Parathyroid adenoma (tissue), 2 donors: ENCODE results near the gene GJA3.
A peak's percentile ranks its signal among the peaks of the same experiment; 100 is the strongest.

Experiments used
- H2AFZ ChIP-seq: fragments of 300-600 bp; sonication (generic); one replicate; pipeline ENCODE4 v1.7.0; 2017; ENCODE audit warnings: antibody characterized with exemption, mild to moderate bottlenecking
- H3K27ac ChIP-seq: fragments of 300-600 bp; sonication (generic); one replicate; pipeline ENCODE4 v1.7.0; 2017
- H3K27me3 ChIP-seq: fragments of 300-600 bp; sonication (generic); one replicate; pipeline ENCODE4 v1.7.0; 2017; ENCODE audit warnings: low read length; ENCODE audit not compliant: control insufficient read depth, insufficient read depth
- H3K36me3 ChIP-seq: fragments of 300-600 bp; sonication (generic); one replicate; pipeline ENCODE4 v1.7.0; 2017; ENCODE audit warnings: low read length; ENCODE audit not compliant: control insufficient read depth, insufficient read depth
- H3K4me1 ChIP-seq: fragments of 300-600 bp; sonication (generic); one replicate; pipeline ENCODE4 v1.7.0; 2017; ENCODE audit warnings: control low read depth
- H3K4me2 ChIP-seq: fragments of 300-600 bp; sonication (generic); one replicate; pipeline ENCODE4 v1.7.0; 2017; ENCODE audit warnings: low read length
- H3K4me3 ChIP-seq: fragments of 300-600 bp; sonication (generic); one replicate; pipeline ENCODE4 v1.7.0; 2017; ENCODE audit warnings: low read depth, low read length
- H3K79me2 ChIP-seq: fragments of 300-600 bp; sonication (generic); one replicate; pipeline ENCODE4 v1.7.0; 2017; ENCODE audit warnings: control low read depth
- H3K9ac ChIP-seq: fragments of 300-600 bp; sonication (generic); one replicate; pipeline ENCODE4 v1.7.0; 2017; ENCODE audit warnings: mild to moderate bottlenecking
- H3K9me3 ChIP-seq: fragments of 300-600 bp; sonication (generic); one replicate; pipeline ENCODE4 v1.7.0; 2017; ENCODE audit warnings: low read length; ENCODE audit not compliant: control insufficient read depth
- TF ChIP-seq, protein P1 (sequence below): fragments of 300-600 bp; sonication (generic); IDR thresholded peaks from one replicate; pipeline ENCODE4 v1.7.0; 2017; ENCODE audit warnings: antibody characterized with exemption, mild to moderate bottlenecking
- donor health status: primary hyperparathyroidism.

Gene GJA3

DNA sequence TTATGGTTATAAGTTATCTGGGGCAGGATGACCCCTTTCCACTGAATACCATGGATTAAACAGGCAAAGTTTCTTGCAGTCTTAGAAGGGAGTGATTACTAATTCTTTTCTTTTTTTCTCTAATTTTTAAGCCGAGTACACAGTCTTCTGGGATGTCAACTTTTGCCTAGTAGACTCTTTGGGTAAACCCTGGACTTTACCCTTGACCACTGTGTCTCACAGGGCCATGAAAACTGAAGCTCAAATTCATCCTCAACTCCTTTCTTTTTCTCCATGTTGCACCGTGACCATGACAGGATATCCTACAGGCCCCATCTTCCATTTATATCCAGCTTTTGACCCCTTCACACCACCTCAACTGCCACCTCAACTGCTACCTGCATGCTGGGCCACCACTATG is 51.8 kb downstream of the GJA3 start:
- peaks cover 5% of the 10 kb centered on the region for H3K4me1 ChIP-seq
- H3K4me3 ChIP-seq, result no peak overlapping the region
- no peaks in the 10 kb centered on the region for H3K27me3 ChIP-seq
- H3K36me3 ChIP-seq, result no peaks in the 10 kb centered on the region
- H3K79me2 ChIP-seq, result no peaks in the 10 kb centered on the region
- no peaks in the 10 kb centered on the region for H3K9me3 ChIP-seq
- H3K9ac ChIP-seq, result no peak overlapping the region
- H3K27ac ChIP-seq, result no peak overlapping the region
- H2AFZ ChIP-seq, result no peak overlapping the region
- H3K4me2 ChIP-seq, result no peak overlapping the region
- TF ChIP-seq, protein P1, sequence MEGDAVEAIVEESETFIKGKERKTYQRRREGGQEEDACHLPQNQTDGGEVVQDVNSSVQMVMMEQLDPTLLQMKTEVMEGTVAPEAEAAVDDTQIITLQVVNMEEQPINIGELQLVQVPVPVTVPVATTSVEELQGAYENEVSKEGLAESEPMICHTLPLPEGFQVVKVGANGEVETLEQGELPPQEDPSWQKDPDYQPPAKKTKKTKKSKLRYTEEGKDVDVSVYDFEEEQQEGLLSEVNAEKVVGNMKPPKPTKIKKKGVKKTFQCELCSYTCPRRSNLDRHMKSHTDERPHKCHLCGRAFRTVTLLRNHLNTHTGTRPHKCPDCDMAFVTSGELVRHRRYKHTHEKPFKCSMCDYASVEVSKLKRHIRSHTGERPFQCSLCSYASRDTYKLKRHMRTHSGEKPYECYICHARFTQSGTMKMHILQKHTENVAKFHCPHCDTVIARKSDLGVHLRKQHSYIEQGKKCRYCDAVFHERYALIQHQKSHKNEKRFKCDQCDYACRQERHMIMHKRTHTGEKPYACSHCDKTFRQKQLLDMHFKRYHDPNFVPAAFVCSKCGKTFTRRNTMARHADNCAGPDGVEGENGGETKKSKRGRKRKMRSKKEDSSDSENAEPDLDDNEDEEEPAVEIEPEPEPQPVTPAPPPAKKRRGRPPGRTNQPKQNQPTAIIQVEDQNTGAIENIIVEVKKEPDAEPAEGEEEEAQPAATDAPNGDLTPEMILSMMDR, result no peak

DNA sequence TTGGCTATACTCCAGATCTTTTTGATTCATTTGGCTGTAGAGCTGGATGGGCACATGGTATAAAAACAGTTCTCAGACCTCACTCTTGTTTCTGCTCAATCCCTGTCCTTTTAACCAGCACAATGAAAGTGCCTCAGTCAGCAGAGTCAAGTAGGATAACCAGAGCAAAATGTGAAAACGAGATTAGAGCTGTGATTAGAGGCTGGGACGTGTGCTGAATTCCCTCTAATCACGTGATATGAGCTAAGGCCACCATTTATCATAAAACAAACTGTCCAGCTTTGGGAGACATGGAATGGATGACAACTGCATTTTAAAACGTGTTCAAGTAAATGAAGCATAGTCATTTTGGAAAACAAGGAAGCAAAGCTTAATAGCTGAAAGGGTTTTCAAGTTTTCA is 54.1 kb downstream of the GJA3 start:
- Histone ChIP-seq H3K4me1 (peaks cover 5% of the 10 kb centered on the region), H3K79me2 (no peaks in the 10 kb centered on the region), H3K4me2 (peak overlapping the region; percentile 25), H3K27ac (peak overlapping the region; percentile 64), H3K9ac (no peak overlapping the region), H3K27me3 (no peaks in the 10 kb centered on the region), H3K4me3 (no peak overlapping the region), H3K9me3 (no peaks in the 10 kb centered on the region), H2AFZ (peak overlapping the region; percentile 66), H3K36me3 (no peaks in the 10 kb centered on the region)
- TF ChIP-seq, protein P1, result no peak

DNA sequence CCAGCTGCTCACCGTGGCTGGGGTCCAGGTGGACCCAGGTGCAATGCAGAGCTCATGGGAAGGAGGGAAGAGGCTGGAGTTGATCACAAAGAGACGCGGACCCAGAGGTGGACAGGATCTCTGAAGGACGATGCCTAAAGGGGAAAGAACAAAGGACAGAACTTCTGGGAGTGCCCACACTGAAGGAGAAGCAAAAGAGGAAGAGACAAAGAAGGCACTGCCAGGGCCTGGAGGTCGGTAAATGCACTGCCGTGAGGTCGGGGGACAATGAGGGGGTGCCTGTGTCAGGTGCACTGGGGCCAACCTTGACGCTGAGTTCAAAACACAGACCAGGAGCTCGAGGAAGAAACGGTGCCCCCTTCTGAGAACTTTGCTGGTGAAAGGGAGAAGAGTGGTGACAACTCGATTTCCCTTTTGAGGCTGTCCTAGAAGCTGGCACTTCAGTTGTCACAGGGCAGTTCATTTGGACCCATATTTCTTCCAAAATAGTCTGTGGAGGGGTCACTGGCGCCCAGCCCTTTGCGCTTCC is 55.6 kb downstream of the GJA3 start:
- H3K9ac ChIP-seq, result no peak overlapping the region
- no peak overlapping the region for H2AFZ ChIP-seq
- H3K27ac ChIP-seq, result no peak overlapping the region
- H3K36me3 ChIP-seq, result no peaks in the 10 kb centered on the region
- TF ChIP-seq, protein P1, result no peak
- no peaks in the 10 kb centered on the region for H3K27me3 ChIP-seq
- no peaks in the 10 kb centered on the region for H3K79me2 ChIP-seq
- no peaks in the 10 kb centered on the region for H3K9me3 ChIP-seq
- peaks cover 5% of the 10 kb centered on the region for H3K4me1 ChIP-seq
- no peak overlapping the region for H3K4me2 ChIP-seq
- H3K4me3 ChIP-seq, result no peak overlapping the region

DNA sequence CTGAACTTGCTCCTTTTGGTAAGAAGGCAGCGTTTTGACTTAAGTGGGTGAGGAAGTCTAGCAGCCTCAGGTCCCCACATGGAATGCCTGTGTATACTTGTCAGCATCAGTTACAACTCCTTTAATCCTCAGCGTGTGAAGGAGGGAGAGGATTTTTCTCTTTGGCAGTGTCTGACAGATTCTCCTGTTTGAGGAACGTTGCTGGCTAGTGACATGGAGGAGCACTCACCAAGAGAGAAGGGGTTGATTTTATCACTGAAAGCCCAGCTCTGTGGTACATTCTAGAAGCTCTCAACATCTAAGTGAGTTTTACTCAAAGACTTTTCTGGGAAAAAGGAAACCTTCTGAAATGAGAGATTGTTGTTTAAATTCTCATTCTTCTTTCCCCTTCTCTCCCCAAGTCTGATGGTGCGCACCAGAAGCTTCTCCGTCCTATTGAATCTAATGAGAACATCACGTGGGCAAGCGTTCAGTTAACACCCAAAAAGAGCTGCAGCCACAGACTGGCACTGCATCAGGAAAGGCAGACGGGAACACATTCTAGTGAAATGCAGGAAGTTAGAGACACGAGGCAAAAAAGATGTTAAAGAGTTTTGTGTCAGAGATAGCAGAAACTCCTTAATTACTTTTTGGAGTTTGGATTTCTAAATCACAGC is 58.2 kb downstream of the GJA3 start:
- peaks cover 5% of the 10 kb centered on the region for H3K4me1 ChIP-seq
- no peak overlapping the region for H3K4me3 ChIP-seq
- H3K27ac ChIP-seq, result no peak overlapping the region
- no peaks in the 10 kb centered on the region for H3K36me3 ChIP-seq
- H3K9me3 ChIP-seq, result no peaks in the 10 kb centered on the region
- no peak overlapping the region for H2AFZ ChIP-seq
- no peak overlapping the region for H3K4me2 ChIP-seq
- TF ChIP-seq, protein P1, result no peak
- no peak overlapping the region for H3K9ac ChIP-seq
- H3K79me2 ChIP-seq, result no peaks in the 10 kb centered on the region
- H3K27me3 ChIP-seq, result no peaks in the 10 kb centered on the region
